Measurements from ENCODE around the gene SRSF1.
"Not testable (repeated sequence)": the region's sequence is repeated elsewhere in the genome, so short reads cannot be mapped to it uniquely, and the experiment has no call there.

Gene SRSF1

GRCh38 chr17:58006924-58007780, at the start of gene SRSF1:
Gene SRSF1 (minus strand): TSS chr17:58007246. CDS start chr17:58007137, 109 bp downstream.
- DNase-seq (ENCODE audit: low read depth in 1 of 2, low spot score in 1 of 2): peak; percentile 95

- no peak for DNase-seq (ENCODE audit: low read depth in 1 of 2, low spot score in 1 of 2)
Observed at GRCh38 chr17:58056476-58056875, 49.4 kb upstream of the SRSF1 start.

DNA sequence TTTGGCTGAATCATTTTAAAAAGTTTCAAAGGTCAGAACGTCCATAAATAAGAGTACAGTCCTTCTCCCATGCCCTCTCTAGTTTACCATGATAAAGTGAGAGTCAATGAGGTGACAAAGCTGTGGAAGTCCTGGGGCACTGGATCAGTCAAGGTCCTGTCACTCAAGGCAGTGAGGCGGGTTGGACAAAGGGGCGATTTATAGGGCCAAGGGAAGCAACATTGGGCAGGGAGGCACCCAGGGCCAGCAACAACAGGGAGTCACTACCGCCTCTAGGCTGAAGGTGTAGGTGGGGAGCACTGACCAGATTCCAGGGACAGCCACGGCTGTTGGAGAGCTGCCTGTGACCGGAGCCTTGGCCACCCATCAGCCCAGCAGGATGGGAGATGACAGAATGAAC, 47.6 kb upstream of the SRSF1 start:
- no peak for DNase-seq (ENCODE audit: low read depth in 1 of 2, low spot score in 1 of 2)

DNA sequence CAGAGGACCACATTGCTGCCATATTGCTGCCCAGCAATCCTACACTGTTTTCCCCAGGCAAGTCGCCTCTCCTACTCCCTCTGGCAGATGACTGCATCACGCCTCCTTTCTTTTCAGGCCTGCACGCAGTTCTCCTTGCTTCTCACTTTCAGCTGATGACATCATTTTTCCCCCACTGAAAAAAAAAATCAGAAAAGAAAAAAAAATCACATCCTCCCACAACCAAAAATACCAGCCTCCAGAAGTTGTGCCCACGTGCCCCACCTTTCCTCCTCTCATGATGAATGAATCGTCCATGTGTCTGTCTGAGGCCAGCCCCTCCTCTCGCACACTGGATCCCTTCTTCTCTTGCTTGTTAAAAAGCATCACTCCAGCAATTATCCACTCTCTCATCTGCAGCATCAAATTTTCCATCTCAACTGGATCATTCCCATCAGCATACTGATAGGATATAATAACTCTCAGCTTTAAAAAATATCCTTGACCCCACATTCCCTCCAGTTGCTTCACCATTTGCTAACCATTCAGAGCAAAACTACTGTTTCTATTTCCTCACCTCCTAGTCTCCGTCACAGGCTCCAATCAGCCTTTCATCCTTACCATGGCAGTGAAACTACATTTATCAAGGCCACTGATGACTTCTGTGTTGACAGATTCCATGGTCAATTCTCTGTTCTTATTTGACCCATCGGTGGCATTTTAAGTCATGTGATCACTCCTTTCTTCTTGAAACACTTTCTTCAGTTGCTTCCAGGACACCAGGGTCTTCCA, 46.1 kb upstream of the SRSF1 start:
- DNase-seq (ENCODE audit: low read depth in 1 of 2, low spot score in 1 of 2): no peak

DNA sequence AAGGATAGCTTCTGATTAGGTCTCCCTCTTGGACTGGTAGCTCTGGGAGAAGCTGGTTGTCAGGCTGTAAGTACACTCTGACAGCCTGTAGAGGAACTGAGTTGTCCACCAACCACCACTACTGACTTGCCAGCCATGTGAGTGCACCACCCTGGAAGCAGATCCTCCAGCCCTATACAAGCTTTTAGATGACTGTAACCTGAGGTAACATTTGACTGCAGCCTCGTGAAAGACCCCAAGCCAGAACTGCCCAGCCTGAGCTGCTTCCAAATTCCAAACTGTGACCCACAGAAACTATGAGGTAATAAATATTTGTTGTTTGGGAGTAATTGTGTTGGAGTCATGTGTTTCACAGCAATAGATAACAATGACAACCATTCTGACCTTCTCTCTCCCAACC, 45.4 kb upstream of the SRSF1 start:
- DNase-seq (ENCODE audit: low read depth in 1 of 2, low spot score in 1 of 2): no peak

GRCh38 chr17:58051468-58051867, 44.4 kb upstream of the SRSF1 start:
- DNase-seq (ENCODE audit: low read depth in 1 of 2, low spot score in 1 of 2): no peak

GRCh38 chr17:58050966-58051365, 43.9 kb upstream of the SRSF1 start:
- DNase-seq (ENCODE audit: low read depth in 1 of 2, low spot score in 1 of 2): no peak

DNA sequence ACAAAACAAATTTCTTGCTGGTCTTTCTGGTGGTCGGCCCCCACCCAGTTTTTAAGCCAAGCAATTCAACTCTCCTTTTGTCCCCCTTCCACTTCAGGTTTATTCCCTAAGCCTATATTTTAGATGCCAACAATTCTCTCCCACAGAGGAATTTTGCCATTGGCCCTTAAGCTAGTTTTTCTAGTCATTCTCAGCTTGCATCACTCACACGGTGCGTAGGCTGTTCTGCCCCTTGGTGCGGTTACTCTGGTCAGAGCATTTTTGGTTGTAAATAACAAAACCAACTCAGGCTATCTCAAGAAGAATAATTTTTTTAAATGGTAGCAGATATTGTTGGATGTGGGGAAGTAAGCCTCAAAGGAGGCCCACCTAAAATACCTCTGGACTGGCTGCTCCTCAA, 42.5 kb upstream of the SRSF1 start:
- no peak for DNase-seq (ENCODE audit: low read depth in 1 of 2, low spot score in 1 of 2)

DNA sequence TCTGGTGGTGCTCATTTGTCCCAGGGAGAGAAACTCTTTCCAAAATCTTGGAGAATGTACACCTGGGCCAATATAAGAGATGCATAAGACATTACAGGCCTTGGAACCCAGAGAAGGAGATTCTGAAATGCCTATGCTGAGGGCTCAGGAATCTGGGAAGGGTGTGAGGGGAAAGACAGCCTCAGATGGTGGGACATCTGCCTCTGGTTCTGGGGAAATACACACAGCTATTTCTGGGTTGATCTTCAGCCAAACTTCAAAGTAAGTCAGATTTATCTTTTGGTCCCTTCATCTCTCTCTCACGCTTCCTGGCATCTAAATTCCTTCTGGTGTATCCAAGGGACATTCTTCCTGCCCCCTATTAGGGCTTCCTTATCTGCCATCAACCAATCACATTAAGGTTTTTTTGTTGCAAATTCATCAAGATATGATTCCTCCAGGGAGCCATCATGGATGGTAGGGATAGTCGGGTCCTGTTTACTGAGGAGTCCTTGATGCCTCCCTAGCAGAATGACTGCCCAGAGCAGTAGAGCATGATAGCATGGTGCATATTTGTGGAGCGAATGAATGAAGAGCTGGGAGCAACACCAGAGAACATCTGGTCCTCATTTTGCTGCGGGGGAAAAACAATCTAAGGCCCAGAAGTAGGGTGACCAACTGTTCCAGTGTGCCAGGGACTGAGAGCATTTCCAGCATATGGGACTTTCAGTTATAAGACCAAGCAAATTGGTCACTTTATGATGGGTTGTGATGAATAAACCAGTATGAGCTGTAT, 40.5 kb upstream of the SRSF1 start:
- no peak for DNase-seq (ENCODE audit: low read depth in 1 of 2, low spot score in 1 of 2)

DNA sequence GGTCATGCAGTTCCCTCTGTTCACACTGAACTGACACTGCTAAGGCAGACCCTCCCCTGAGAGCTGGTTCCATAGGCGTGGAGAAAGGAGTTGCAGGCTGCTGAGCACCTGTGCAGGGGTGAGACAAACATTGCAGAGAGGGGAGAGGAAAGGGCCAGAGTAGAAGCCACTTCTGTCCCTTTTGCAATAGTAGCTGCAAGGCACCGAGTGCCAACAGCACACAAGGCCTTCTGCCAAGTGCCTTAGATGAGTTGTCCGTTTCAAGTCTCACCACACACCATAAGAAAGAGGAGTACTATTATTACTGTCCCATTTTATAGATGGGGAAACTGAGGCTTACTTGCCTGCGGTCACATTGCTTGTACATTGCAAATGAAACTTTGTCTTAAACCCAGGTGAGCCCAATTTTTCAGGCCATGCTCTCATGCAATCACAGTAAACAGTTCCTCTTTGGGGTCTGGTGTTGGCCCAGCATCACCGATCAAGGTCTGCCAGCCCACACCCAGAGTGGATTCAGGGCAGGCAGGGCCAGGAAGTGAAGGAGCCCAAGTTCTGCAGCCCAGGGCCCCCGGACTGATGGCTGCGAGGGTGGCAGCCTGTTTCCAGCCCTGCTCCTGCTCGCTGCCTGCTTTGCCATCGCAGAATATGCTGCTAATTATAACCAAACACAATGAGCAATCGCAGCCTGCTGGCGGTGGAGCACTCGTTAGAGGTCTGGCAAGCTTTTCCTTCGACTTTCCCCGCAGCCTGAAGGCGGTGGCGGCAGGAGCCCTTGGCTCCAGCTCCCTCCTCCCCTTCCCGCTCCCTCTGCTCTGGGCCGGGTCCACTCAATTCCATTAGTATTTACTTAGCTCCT, 39.4 kb upstream of the SRSF1 start:
- no peak for DNase-seq (ENCODE audit: low read depth in 1 of 2, low spot score in 1 of 2)

- not testable (repeated sequence) for DNase-seq (ENCODE audit: low read depth in 1 of 2, low spot score in 1 of 2)
Observed at GRCh38 chr17:58044256-58044655, 37.2 kb upstream of the SRSF1 start.

GRCh38 chr17:58043221-58044181, 36.5 kb upstream of the SRSF1 start:
- DNase-seq (ENCODE audit: low read depth in 1 of 2, low spot score in 1 of 2): no peak

DNA sequence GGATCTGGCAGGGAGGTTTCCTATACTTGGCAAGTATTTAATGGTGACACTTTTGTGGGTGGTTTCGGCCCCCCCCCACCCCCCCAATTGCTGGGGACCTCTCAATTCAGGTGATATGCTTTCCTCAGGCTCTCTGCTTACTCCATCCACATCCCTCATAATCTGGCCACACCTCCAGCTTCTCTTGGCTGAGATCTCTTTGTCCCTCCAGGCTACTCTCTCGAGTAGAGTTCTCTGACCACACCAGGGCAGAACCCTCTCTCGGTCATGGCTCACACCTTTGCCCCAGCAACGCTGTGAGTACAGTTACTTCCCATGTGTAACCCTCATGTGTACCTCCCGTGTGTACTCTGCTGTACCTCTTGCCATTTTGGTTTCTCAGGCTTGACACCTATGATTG, 34.1 kb upstream of the SRSF1 start:
- DNase-seq (ENCODE audit: low read depth in 1 of 2, low spot score in 1 of 2): no peak

- DNase-seq (ENCODE audit: low read depth in 1 of 2, low spot score in 1 of 2): no peak
Observed at GRCh38 chr17:58040386-58040785, 33.3 kb upstream of the SRSF1 start.

DNA sequence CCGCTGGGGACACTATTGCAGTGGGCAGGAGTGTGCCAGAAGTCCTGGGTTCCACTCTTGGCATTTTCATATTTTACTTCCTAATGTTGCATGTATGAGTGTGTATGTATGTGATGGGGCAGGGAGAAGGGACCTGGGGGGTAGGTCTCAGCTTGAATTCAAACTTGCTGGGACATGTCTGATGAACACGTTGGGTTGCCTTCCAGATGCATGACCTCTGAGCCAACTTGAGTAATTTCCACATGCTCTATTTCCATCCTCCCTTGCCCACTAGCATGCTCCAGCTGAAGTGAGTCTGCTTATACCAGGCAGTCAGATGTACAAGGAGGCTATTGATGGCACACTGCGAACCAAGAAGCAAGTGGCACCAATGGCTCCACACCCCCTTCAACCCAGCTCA, 32.9 kb upstream of the SRSF1 start:
- no peak for DNase-seq (ENCODE audit: low read depth in 1 of 2, low spot score in 1 of 2)

GRCh38 chr17:58032691-58033415, 25.8 kb upstream of the SRSF1 start:
- no peak for DNase-seq (ENCODE audit: low read depth in 1 of 2, low spot score in 1 of 2)

DNA sequence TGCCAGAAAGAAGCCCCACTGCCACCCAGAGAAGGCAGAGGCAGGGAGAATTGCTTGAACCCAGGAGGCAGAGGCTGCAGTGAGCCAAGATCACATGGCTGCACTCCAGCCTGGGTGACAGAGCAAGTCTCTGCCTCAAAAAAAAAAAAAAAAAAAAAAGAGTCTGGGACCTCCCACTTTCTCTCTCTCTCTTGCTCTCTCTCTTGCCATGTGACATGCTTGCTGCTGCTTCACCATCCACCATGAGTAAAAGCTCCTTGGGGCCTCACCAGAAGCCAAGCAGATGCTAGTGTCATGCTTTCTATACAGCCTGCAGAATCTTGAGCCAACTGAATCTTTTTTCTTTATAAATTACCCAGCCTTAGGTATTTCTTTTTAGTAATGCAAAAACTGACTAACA, 21.5 kb upstream of the SRSF1 start:
- no peak for DNase-seq (ENCODE audit: low read depth in 1 of 2, low spot score in 1 of 2)

DNA sequence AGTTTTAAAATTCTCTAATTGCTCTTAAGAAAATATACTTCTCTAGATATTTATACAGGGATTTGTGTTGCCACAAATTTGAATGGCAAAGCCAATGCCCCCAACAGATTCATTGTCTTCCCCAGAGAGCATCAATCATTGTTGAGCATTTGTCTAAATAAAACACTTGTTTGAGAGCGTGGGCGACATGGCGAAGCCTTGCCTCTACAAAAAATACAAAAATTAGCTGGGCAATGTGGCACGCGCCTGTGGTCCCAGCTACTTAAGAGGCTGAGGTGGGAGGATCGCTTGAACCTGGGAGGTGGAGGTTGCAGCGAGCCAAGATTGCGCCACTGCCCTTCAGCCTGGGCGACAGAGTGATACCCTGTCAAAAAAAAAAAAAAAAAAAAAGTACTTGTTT, 13.4 kb upstream of the SRSF1 start:
- no peak for DNase-seq (ENCODE audit: low read depth in 1 of 2, low spot score in 1 of 2)

GRCh38 chr17:58019521-58019920, 12.5 kb upstream of the SRSF1 start:
- no peak for DNase-seq (ENCODE audit: low read depth in 1 of 2, low spot score in 1 of 2)
